ENCODE measurements around the gene FBXO2.

The FBXO2 gene

GRCh38 chr1:11639372-11639771 is 14.9 kb downstream of the FBXO2 start:
- peaks cover 3% of the 10 kb centered on the region for H3K4me1 Mint-ChIP-seq (ENCODE audit: low read depth)
- no peak overlapping the region for H3K4me3 Mint-ChIP-seq
- H3K36me3 Mint-ChIP-seq (ENCODE audit: low read depth), result no peaks in the 10 kb centered on the region
- H3K9me3 Mint-ChIP-seq, result no peaks in the 10 kb centered on the region
- H3K27ac Mint-ChIP-seq, result no peak overlapping the region
- peaks cover 14% of the 10 kb centered on the region for H3K27me3 Mint-ChIP-seq (ENCODE audit: low read depth)

GRCh38 chr1:11638121-11638520 is 16.1 kb downstream of the FBXO2 start:
- Mint-ChIP-seq H3K4me3 (no peak overlapping the region), H3K4me1 (ENCODE audit: low read depth) (peaks cover 3% of the 10 kb centered on the region), H3K27ac (no peak overlapping the region), H3K36me3 (ENCODE audit: low read depth) (no peaks in the 10 kb centered on the region), H3K9me3 (no peaks in the 10 kb centered on the region), H3K27me3 (ENCODE audit: low read depth) (peaks cover 14% of the 10 kb centered on the region)

- Mint-ChIP-seq H3K27me3 (ENCODE audit: low read depth) (peaks cover 10% of the 10 kb centered on the region), H3K4me3 (no peak overlapping the region), H3K36me3 (ENCODE audit: low read depth) (no peaks in the 10 kb centered on the region), H3K9me3 (no peaks in the 10 kb centered on the region), H3K27ac (no peak overlapping the region), H3K4me1 (ENCODE audit: low read depth) (no peaks in the 10 kb centered on the region)
These were observed 19.6 kb downstream of the FBXO2 start for GRCh38 chr1:11634365-11635192.

- Mint-ChIP-seq H3K36me3 (ENCODE audit: low read depth) (no peaks in the 10 kb centered on the region), H3K27ac (no peak overlapping the region), H3K4me3 (no peak overlapping the region), H3K27me3 (ENCODE audit: low read depth) (peaks cover 7% of the 10 kb centered on the region), H3K9me3 (no peaks in the 10 kb centered on the region), H3K4me1 (ENCODE audit: low read depth) (no peaks in the 10 kb centered on the region)
These were observed 24.8 kb downstream of the FBXO2 start for GRCh38 chr1:11629184-11630016.

GRCh38 chr1:11628767-11629166 is 25.5 kb downstream of the FBXO2 start:
- Mint-ChIP-seq H3K4me3 (no peak overlapping the region), H3K27ac (no peak overlapping the region), H3K27me3 (ENCODE audit: low read depth) (peaks cover 7% of the 10 kb centered on the region), H3K9me3 (no peaks in the 10 kb centered on the region), H3K36me3 (ENCODE audit: low read depth) (no peaks in the 10 kb centered on the region), H3K4me1 (ENCODE audit: low read depth) (no peaks in the 10 kb centered on the region)

GRCh38 chr1:11626551-11626950 is 27.7 kb downstream of the FBXO2 start:
- no peak overlapping the region for H3K27ac Mint-ChIP-seq
- H3K36me3 Mint-ChIP-seq (ENCODE audit: low read depth), result no peaks in the 10 kb centered on the region
- H3K4me3 Mint-ChIP-seq, result no peak overlapping the region
- peaks cover 9% of the 10 kb centered on the region for H3K27me3 Mint-ChIP-seq (ENCODE audit: low read depth)
- no peaks in the 10 kb centered on the region for H3K9me3 Mint-ChIP-seq
- H3K4me1 Mint-ChIP-seq (ENCODE audit: low read depth), result no peaks in the 10 kb centered on the region

GRCh38 chr1:11623702-11624101 is 30.5 kb downstream of the FBXO2 start:
- no peaks in the 10 kb centered on the region for H3K4me1 Mint-ChIP-seq (ENCODE audit: low read depth)
- H3K27ac Mint-ChIP-seq, result no peak overlapping the region
- no peaks in the 10 kb centered on the region for H3K9me3 Mint-ChIP-seq
- H3K4me3 Mint-ChIP-seq, result no peak overlapping the region
- H3K27me3 Mint-ChIP-seq (ENCODE audit: low read depth), result peaks cover 5% of the 10 kb centered on the region
- no peaks in the 10 kb centered on the region for H3K36me3 Mint-ChIP-seq (ENCODE audit: low read depth)

GRCh38 chr1:11622398-11622797 is 31.8 kb downstream of the FBXO2 start:
- Mint-ChIP-seq H3K4me1 (ENCODE audit: low read depth) (no peaks in the 10 kb centered on the region), H3K27ac (no peak overlapping the region), H3K36me3 (ENCODE audit: low read depth) (no peaks in the 10 kb centered on the region), H3K4me3 (no peak overlapping the region), H3K27me3 (ENCODE audit: low read depth) (peaks cover 5% of the 10 kb centered on the region), H3K9me3 (no peaks in the 10 kb centered on the region)

GRCh38 chr1:11620924-11621323 is 33.3 kb downstream of the FBXO2 start:
- Mint-ChIP-seq H3K27ac (no peak overlapping the region), H3K4me1 (ENCODE audit: low read depth) (no peaks in the 10 kb centered on the region), H3K27me3 (ENCODE audit: low read depth) (peaks cover 5% of the 10 kb centered on the region), H3K36me3 (ENCODE audit: low read depth) (no peaks in the 10 kb centered on the region), H3K9me3 (no peaks in the 10 kb centered on the region), H3K4me3 (no peak overlapping the region)

- Mint-ChIP-seq H3K27ac (no peak overlapping the region), H3K4me1 (ENCODE audit: low read depth) (no peaks in the 10 kb centered on the region), H3K36me3 (ENCODE audit: low read depth) (no peaks in the 10 kb centered on the region), H3K27me3 (ENCODE audit: low read depth) (peaks cover 5% of the 10 kb centered on the region), H3K4me3 (no peak overlapping the region), H3K9me3 (no peaks in the 10 kb centered on the region)
These were observed 33.8 kb downstream of the FBXO2 start for GRCh38 chr1:11620405-11620804.

GRCh38 chr1:11617741-11618140 is 36.5 kb downstream of the FBXO2 start:
- Mint-ChIP-seq H3K4me1 (ENCODE audit: low read depth) (no peaks in the 10 kb centered on the region), H3K36me3 (ENCODE audit: low read depth) (no peaks in the 10 kb centered on the region), H3K27me3 (ENCODE audit: low read depth) (no peaks in the 10 kb centered on the region), H3K27ac (no peak overlapping the region), H3K4me3 (no peak overlapping the region), H3K9me3 (no peaks in the 10 kb centered on the region)

GRCh38 chr1:11617314-11617713 is 36.9 kb downstream of the FBXO2 start:
- Mint-ChIP-seq H3K27ac (no peak overlapping the region), H3K9me3 (no peaks in the 10 kb centered on the region), H3K36me3 (ENCODE audit: low read depth) (no peaks in the 10 kb centered on the region), H3K4me1 (ENCODE audit: low read depth) (no peaks in the 10 kb centered on the region), H3K27me3 (ENCODE audit: low read depth) (no peaks in the 10 kb centered on the region), H3K4me3 (no peak overlapping the region)

GRCh38 chr1:11616766-11617165 is 37.5 kb downstream of the FBXO2 start:
- H3K4me3 Mint-ChIP-seq, result no peak overlapping the region
- no peaks in the 10 kb centered on the region for H3K27me3 Mint-ChIP-seq (ENCODE audit: low read depth)
- H3K36me3 Mint-ChIP-seq (ENCODE audit: low read depth), result no peaks in the 10 kb centered on the region
- no peaks in the 10 kb centered on the region for H3K4me1 Mint-ChIP-seq (ENCODE audit: low read depth)
- H3K27ac Mint-ChIP-seq, result no peak overlapping the region
- no peaks in the 10 kb centered on the region for H3K9me3 Mint-ChIP-seq

GRCh38 chr1:11615090-11615489 is 39.1 kb downstream of the FBXO2 start:
- H3K4me1 Mint-ChIP-seq (ENCODE audit: low read depth), result no peaks in the 10 kb centered on the region
- H3K27me3 Mint-ChIP-seq (ENCODE audit: low read depth), result no peaks in the 10 kb centered on the region
- no peaks in the 10 kb centered on the region for H3K9me3 Mint-ChIP-seq
- H3K27ac Mint-ChIP-seq, result no peak overlapping the region
- no peak overlapping the region for H3K4me3 Mint-ChIP-seq
- H3K36me3 Mint-ChIP-seq (ENCODE audit: low read depth), result no peaks in the 10 kb centered on the region

GRCh38 chr1:11613347-11613746 is 40.9 kb downstream of the FBXO2 start:
- H3K36me3 Mint-ChIP-seq (ENCODE audit: low read depth), result no peaks in the 10 kb centered on the region
- no peaks in the 10 kb centered on the region for H3K9me3 Mint-ChIP-seq
- no peak overlapping the region for H3K4me3 Mint-ChIP-seq
- H3K27ac Mint-ChIP-seq, result no peak overlapping the region
- no peaks in the 10 kb centered on the region for H3K27me3 Mint-ChIP-seq (ENCODE audit: low read depth)
- no peaks in the 10 kb centered on the region for H3K4me1 Mint-ChIP-seq (ENCODE audit: low read depth)
